GM12801 (cell line): Measurements from ENCODE around the gene SLC1A4.

Experiments used
- TF ChIP-seq, protein P1 (sequence below): IDR thresholded peaks from one replicate; pipeline ENCODE4 v1.5.1; 2011; ENCODE audit warnings: control low read depth; ENCODE audit not compliant: insufficient read length; ENCODE audit errors: extremely low read depth

Gene SLC1A4

DNA sequence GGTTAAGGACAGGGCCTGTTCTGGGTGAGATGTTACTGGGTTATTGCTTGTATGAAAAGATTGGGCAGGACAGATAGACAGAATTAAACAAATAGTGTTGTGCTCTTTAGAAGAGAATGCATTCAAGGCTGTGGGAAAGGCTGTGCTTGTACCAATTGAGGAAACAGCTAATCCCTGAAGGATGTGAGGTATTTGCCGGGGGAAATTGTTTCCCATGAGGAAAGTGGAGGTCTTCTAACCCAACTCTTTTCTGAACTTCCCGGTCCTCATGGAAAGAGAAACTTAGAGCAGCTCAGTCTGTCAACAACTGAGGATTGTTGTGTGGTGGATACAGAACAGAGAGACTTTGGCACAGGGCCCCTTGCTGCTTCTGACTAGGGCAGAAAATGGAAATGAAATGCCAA, 9.5 kb downstream of the SLC1A4 start:
- TF ChIP-seq, protein P1, sequence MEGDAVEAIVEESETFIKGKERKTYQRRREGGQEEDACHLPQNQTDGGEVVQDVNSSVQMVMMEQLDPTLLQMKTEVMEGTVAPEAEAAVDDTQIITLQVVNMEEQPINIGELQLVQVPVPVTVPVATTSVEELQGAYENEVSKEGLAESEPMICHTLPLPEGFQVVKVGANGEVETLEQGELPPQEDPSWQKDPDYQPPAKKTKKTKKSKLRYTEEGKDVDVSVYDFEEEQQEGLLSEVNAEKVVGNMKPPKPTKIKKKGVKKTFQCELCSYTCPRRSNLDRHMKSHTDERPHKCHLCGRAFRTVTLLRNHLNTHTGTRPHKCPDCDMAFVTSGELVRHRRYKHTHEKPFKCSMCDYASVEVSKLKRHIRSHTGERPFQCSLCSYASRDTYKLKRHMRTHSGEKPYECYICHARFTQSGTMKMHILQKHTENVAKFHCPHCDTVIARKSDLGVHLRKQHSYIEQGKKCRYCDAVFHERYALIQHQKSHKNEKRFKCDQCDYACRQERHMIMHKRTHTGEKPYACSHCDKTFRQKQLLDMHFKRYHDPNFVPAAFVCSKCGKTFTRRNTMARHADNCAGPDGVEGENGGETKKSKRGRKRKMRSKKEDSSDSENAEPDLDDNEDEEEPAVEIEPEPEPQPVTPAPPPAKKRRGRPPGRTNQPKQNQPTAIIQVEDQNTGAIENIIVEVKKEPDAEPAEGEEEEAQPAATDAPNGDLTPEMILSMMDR = no peak

DNA sequence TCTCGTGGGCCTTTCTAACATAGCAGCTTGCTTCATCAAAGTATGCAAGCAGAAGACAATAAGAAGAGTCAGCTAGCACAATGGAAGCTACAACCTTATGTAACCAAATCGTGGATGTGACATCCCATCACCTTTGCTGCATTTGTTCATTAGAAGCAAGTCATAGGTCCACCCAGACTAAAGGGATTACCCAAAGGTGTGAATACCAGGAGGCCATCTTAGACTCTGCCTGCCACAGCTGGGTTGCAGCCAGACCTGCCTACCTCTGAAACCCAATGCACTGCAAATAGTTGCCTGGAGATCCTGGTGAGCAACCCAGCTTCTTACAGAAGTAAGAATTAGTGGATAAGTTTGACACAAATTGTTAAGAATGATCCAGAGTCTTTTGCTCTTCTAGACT, 10.6 kb downstream of the SLC1A4 start:
- TF ChIP-seq, protein P1 = no peak

DNA sequence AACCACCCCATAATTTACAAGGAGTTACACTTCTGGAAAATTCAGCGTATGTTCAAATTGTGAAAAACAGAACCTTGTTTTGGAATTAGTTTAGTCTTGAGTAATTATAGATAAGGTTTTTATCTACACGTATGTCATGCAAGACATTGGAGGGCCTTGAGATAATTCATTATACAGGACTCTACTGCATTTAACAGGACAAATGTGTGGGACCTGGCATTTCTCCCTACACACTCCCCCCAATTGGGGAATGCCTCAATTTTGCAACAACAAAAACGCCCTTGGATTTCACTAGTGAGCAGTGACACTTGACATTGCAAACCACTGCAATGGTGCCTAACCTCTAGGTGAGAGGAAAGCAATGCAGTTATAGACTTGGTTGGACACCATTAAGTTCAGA, 11.4 kb downstream of the SLC1A4 start:
- TF ChIP-seq, protein P1 = no peak

DNA sequence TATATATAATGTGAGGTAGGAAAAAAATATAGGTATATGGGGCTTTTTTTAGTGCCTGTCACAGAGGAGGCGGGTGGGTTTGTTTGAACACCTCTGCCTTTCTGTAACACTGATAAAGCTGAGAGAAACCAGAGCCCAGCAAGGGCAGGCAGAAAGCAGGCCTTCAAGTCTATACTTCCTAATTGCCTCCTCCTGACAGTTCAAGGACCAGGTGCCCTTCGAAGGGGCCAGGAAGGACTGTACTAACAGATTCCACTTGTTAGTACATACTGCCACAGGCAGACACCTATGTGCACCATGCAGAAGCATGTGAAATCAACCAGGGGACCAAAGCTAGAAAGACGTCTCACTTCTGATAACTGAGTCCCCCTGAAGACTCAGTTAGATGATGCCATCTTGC, 13.8 kb downstream of the SLC1A4 start:
- TF ChIP-seq, protein P1 = no peak

DNA sequence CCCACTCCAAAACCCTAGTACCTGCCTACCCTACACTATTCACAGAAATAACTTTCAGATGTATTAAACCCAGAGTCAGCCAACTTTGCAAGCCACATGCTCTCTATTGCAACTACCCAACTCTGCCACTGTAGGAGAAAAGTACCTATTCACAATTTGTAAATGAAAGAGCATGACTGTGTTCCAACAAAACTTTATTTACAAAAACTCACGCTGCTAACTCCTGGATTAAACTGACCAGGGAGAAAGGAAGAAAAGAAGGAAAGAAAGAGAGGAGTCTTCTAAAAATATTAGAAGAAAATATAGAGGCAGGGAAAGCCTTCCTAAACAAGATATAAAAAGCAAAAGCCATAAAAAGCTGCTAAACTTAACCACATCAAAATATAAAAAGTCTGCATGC, 24.6 kb downstream of the SLC1A4 start:
- TF ChIP-seq, protein P1 = no peak

DNA sequence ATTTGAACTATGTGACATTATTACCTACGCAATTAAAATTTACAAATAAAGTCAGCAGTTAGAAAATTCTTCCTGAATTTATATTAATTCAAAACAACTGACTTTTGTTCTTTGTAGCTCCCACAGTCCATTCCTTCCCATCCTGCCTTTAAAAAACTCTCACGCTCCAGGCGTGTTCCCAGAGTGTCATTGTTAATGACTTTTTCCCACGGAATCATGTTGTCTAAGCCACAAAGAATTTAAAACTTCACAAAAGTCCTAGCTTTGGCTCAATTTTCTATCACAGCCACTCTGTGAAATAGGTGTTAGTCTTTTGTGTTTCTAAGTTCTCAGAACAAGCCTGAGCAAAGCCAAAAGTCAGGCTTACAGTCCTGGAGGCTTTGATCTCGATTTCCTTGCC, 26.5 kb downstream of the SLC1A4 start:
- TF ChIP-seq, protein P1 = no peak

DNA sequence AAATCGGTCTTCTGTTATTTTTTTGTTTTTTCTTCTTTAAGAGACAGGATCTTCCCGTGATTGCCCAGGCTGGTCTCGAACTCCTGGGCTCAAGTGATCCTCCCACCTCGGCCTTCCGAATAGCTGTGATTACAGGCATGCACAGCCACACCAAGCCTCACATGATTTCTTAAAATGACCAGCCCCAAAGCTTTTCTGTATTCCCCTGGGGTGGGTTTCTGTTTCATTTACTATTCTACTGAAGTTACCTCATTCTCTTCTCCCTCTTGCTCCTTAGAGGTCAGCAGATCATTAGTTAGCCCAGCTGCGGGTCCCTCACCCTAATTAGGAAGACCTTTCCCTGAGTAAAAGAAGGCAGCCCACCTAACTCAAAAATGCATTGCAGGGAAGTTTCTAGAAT, 27.6 kb downstream of the SLC1A4 start:
- TF ChIP-seq, protein P1 = no peak

DNA sequence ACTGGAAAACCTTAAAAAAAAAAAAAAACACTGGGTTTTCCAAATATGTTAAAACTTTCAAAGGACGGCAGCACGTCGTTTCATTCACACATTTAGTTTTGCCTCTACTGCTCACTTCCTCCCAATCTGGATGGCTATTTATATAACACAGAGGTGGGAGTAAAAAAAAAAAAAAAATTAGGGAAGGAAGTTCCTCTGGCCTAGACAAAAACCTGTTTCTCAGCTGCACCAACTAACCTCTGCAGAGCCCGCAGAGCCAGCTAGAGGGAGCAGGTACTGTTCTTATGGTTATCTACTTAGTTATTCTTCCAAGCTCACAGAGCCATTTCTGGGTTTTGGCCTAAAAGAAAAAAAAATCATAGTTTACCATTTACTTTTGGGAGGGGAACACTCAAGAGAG, 28.1 kb downstream of the SLC1A4 start:
- TF ChIP-seq, protein P1 = no peak
